Measurements from ENCODE around the gene FOXK2. TPM values are rescaled to one million over a fixed set of nuclear protein-coding genes. Genes with fewer than 3 reads are reported as not detected.
"Not testable (repeated sequence)": the region's sequence is repeated elsewhere in the genome, so short reads cannot be mapped to it uniquely, and the experiment has no call there.

FOXK2 gene
- total RNA-seq, 1 donor from 2014 or later: 24.8 TPM

- no peak for DNase-seq (ENCODE audit: low read depth in 2 of 2)
Observed at GRCh38 chr17:82495844-82496528, 23.5 kb upstream of the FOXK2 start.

- peak; percentile 84 to 95 for DNase-seq (ENCODE audit: low read depth in 2 of 2)
Observed at GRCh38 chr17:82496529-82497434, 22.8 kb upstream of the FOXK2 start.

- DNase-seq (ENCODE audit: low read depth in 2 of 2): peak; percentile 19 to 29
Observed at GRCh38 chr17:82497483-82498405, 21.8 kb upstream of the FOXK2 start.

- no peak for DNase-seq (ENCODE audit: low read depth in 2 of 2)
Observed at GRCh38 chr17:82502207-82502606, 17.3 kb upstream of the FOXK2 start.

GRCh38 chr17:82503094-82503727 is 16.3 kb upstream of the FOXK2 start:
- DNase-seq (ENCODE audit: low read depth in 2 of 2): no peak

GRCh38 chr17:82503728-82504308 is 15.7 kb upstream of the FOXK2 start:
- no peak for DNase-seq (ENCODE audit: low read depth in 2 of 2)

GRCh38 chr17:82505296-82505695 is 14.2 kb upstream of the FOXK2 start:
- DNase-seq (ENCODE audit: low read depth in 2 of 2): no peak

GRCh38 chr17:82506402-82506801 is 13.1 kb upstream of the FOXK2 start:
- not testable (repeated sequence) for DNase-seq (ENCODE audit: low read depth in 2 of 2)

GRCh38 chr17:82507631-82508175 is 11.8 kb upstream of the FOXK2 start:
- DNase-seq (ENCODE audit: low read depth in 2 of 2): no peak

- not testable (repeated sequence) for DNase-seq (ENCODE audit: low read depth in 2 of 2)
Observed at GRCh38 chr17:82511642-82512041, 7.9 kb upstream of the FOXK2 start.

GRCh38 chr17:82513864-82514263 is 5.7 kb upstream of the FOXK2 start:
- not testable (repeated sequence) for DNase-seq (ENCODE audit: low read depth in 2 of 2)

GRCh38 chr17:82517230-82517865 is 2.2 kb upstream of the FOXK2 start:
- no peak for DNase-seq (ENCODE audit: low read depth in 2 of 2)

- DNase-seq (ENCODE audit: low read depth in 2 of 2): peak; percentile 38 to 49
Observed at GRCh38 chr17:82519971-82520903, 705 bp downstream of the FOXK2 start.

- DNase-seq (ENCODE audit: low read depth in 2 of 2): no peak
Observed at GRCh38 chr17:82524540-82524939, 5.0 kb downstream of the FOXK2 start.

- peak in 1 of 2 donors; percentile 10 for DNase-seq (ENCODE audit: low read depth in 2 of 2)
Observed at GRCh38 chr17:82525712-82526111, 6.2 kb downstream of the FOXK2 start.

- peak in 1 of 2 donors; percentile 57 for DNase-seq (ENCODE audit: low read depth in 2 of 2)
Observed at GRCh38 chr17:82527898-82528297, 8.4 kb downstream of the FOXK2 start.

GRCh38 chr17:82528484-82529265 is 9.1 kb downstream of the FOXK2 start:
- DNase-seq (ENCODE audit: low read depth in 2 of 2): peak; percentile 74 to 83

- no peak for DNase-seq (ENCODE audit: low read depth in 2 of 2)
Observed at GRCh38 chr17:82529914-82530300, 10.4 kb downstream of the FOXK2 start.
